Measurements from ENCODE around the gene IL6ST.

IL6ST gene

DNA sequence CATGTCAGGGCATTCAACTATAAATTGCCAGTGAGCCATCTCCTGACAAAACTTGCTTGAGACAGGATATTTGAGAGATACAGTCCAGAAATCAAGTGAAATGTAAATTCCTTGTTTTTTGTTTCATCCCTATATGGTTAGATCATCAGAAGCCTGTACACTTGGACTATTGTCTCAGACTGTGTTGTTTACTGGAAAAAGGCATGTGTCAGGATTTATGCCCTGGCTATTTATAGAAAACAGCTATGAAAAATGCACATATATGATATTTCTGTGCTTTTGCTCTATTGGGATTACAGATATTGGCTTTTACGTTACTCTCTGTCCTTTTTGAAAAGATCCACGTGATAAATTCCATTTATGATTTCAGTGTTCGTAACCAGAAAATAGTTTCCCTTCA, 99.4 kb downstream of the IL6ST start:
- TF ChIP-seq, protein P1, sequence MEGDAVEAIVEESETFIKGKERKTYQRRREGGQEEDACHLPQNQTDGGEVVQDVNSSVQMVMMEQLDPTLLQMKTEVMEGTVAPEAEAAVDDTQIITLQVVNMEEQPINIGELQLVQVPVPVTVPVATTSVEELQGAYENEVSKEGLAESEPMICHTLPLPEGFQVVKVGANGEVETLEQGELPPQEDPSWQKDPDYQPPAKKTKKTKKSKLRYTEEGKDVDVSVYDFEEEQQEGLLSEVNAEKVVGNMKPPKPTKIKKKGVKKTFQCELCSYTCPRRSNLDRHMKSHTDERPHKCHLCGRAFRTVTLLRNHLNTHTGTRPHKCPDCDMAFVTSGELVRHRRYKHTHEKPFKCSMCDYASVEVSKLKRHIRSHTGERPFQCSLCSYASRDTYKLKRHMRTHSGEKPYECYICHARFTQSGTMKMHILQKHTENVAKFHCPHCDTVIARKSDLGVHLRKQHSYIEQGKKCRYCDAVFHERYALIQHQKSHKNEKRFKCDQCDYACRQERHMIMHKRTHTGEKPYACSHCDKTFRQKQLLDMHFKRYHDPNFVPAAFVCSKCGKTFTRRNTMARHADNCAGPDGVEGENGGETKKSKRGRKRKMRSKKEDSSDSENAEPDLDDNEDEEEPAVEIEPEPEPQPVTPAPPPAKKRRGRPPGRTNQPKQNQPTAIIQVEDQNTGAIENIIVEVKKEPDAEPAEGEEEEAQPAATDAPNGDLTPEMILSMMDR (IDR thresholded peaks at IDR 0.05; ENCODE audit: borderline replicate concordance, insufficient read depth, low read depth, low read length): no peak
- H3K4me3 ChIP-seq (ENCODE audit: low read depth, low read length): no peak overlapping the region

DNA sequence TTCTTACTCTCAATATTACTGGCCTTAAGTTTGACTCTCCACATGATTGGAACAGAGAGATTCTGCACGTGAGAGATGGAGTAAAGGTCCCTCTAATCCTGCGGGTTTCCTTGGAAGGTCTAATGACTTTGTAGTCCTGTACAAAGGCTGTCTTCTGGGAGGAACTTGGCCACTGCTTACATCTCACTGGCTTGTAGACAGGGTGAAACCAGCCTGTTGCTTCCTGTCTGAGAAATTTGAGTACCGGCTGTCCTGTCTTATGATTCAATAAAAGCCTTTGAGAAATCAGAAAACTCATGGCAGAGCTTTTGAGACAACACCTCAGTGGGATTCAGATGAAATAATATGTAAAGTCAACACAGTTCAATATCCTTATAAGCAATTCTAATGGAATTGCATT, 100.6 kb downstream of the IL6ST start:
- no peak overlapping the region for H3K4me3 ChIP-seq (ENCODE audit: low read depth, low read length)
- TF ChIP-seq, protein P1 (IDR thresholded peaks at IDR 0.05; ENCODE audit: borderline replicate concordance, insufficient read depth, low read depth, low read length): no peak

DNA sequence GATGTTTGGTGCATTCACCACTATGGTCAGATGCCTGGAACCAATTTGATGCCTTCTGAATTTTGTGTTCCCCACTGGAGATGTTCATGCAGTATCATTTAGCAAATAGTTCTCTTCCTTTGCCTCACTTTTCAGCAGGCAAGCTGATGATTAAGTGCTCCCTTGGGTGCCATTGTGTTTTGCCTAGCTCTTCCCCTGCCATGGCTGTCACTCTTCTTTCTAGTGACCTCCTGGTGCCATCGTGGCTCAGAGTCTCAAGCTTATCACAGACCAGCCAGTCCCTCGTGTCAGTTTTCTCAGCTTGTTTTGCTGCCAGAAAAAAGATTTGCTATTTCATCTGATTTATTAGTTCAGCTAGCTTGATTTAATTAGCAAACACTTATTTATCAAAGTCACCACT, 102.3 kb downstream of the IL6ST start:
- TF ChIP-seq, protein P1 (IDR thresholded peaks at IDR 0.05; ENCODE audit: borderline replicate concordance, insufficient read depth, low read depth, low read length): no peak

DNA sequence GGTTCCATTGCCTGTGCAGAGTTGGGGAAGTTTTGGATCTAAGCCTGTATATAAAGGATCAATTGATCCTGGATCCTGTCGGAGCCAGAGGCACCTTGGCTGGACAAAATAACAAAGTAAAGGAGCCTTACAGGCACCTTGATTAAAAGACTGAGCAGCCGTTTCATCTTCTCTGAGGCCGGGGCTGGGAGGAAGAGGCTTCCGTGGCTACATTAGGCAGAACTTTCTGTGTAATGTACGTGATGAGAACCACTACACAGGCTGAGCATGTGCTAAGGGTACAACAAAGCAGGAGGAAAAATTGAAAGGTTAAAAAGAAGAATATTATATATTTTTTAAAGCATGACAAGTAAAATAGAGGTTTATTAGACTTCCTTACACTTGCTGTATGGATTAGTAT, 106.6 kb downstream of the IL6ST start:
- H3K4me3 ChIP-seq (ENCODE audit: low read depth, low read length): no peak overlapping the region
- TF ChIP-seq, protein P1 (IDR thresholded peaks at IDR 0.05; ENCODE audit: borderline replicate concordance, insufficient read depth, low read depth, low read length): no peak

More for the DNA sequence above, 102.3 kb downstream of the IL6ST start:
- no peak overlapping the region for H3K4me3 ChIP-seq (ENCODE audit: low read depth, low read length)

DNA sequence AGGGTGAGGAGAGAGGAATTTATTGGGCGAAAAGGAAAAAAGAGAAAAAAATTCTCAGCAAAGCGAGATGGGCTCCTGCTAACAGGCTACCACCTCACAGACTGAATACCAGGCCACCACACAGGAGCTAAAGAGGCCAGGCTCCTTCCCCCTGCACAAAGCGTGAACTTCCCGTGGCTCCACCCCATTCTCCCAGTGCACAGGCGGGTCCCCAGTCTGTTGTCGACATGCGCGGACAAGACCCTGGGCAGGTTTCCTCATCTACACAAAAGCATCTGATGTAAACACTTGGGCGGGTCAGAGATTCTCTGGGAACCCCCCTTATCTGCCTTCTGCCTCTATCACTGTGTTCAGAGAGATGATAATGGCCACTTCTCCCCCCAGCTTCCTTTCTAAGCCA, 109.4 kb downstream of the IL6ST start:
- no peak overlapping the region for H3K4me3 ChIP-seq (ENCODE audit: low read depth, low read length)
- TF ChIP-seq, protein P1 (IDR thresholded peaks at IDR 0.05; ENCODE audit: borderline replicate concordance, insufficient read depth, low read depth, low read length): no peak

Data from GM12875 (cell line).